PC-9 (cell line): Measurements from ENCODE around the gene MICU2. TPM values are rescaled to one million over a fixed set of nuclear protein-coding genes. Genes with fewer than 3 reads are reported as not detected.

Experiments used
- BruUV-seq: library from RNA; stranded (reverse); fragments of 400-500 nt; replicated peaks from 2 replicates; lab custom pipeline; 2021; lab: Mats Ljungman, UMichigan
- CTCF ChIA-PET: fragments of 300-600 bp; sonication (Branson Sonifier 250); formaldehyde crosslinking; loops from one replicate; lab custom pipeline; 2022; ENCODE audit warnings: antibody characterized with exemption; lab: Charles Lee
- POLR2A ChIA-PET: fragments of 300-600 bp; sonication (Branson Sonifier 250); formaldehyde crosslinking; loops from one replicate; lab custom pipeline; 2022; ENCODE audit warnings: antibody characterized with exemption; ENCODE audit not compliant: unreplicated experiment; lab: Charles Lee
- DNase-seq, 2 experiments: peaks; one replicate each; pipeline versions ENCODE4 v3.0.0 to v3.0.0-alpha.2; 2015 to 2022; ENCODE audit warnings: mixed read lengths in 1 of 2
- H2AFZ ChIP-seq: fragments of 200-600 bp; sonication (generic); 2 replicates; pipeline ENCODE4 v1.8.1; 2017; ENCODE audit warnings: antibody characterized with exemption
- H3F3A ChIP-seq: fragments of 200-600 bp; sonication (generic); 2 replicates; pipeline ENCODE4 v1.8.1; 2017; ENCODE audit warnings: antibody characterized with exemption, mild to moderate bottlenecking, low read depth; ENCODE audit not compliant: insufficient read depth
- H3K27ac ChIP-seq: fragments of 200-600 bp; sonication (generic); 2 replicates; pipeline ENCODE4 v1.6.1; 2016; ENCODE audit warnings: mixed run types
- H3K27me3 ChIP-seq: fragments of 200-600 bp; sonication (generic); 2 replicates; pipeline ENCODE4 v1.6.1; 2016; ENCODE audit warnings: low read depth, mixed run types; ENCODE audit not compliant: insufficient read depth
- H3K36me3 ChIP-seq: fragments of 200-600 bp; sonication (generic); 2 replicates; pipeline ENCODE4 v1.6.1; 2016; ENCODE audit warnings: low read depth, mixed run types
- H3K4me1 ChIP-seq: fragments of 200-600 bp; sonication (generic); replicated peaks from 2 replicates; pipeline ENCODE4 v1.6.1; 2016; ENCODE audit warnings: mixed run types; ENCODE audit not compliant: insufficient read depth
- H3K4me2 ChIP-seq: fragments of 200-600 bp; sonication (generic); 2 replicates; pipeline ENCODE4 v1.6.1; 2017; ENCODE audit warnings: mixed run types
- H3K4me3 ChIP-seq: fragments of 200-600 bp; sonication (generic); 2 replicates; pipeline ENCODE4 v1.6.1; 2016; ENCODE audit warnings: mixed run types
- H3K79me2 ChIP-seq: fragments of 200-600 bp; sonication (generic); 2 replicates; pipeline ENCODE4 v1.6.1; 2017; ENCODE audit warnings: low read depth, mixed run types
- H3K9me2 ChIP-seq: fragments of 200-600 bp; sonication (generic); 2 replicates; pipeline ENCODE4 v1.8.1; 2017; ENCODE audit warnings: mild to moderate bottlenecking; ENCODE audit not compliant: insufficient read depth
- H3K9me3 ChIP-seq: fragments of 200-600 bp; sonication (generic); 2 replicates; pipeline ENCODE4 v1.8.1; 2016; ENCODE audit warnings: low read depth; ENCODE audit not compliant: insufficient read depth
- H4K20me1 ChIP-seq: fragments of 200-600 bp; sonication (generic); 2 replicates; pipeline ENCODE4 v1.8.1; 2017; ENCODE audit not compliant: insufficient read depth
- EZH2 ChIP-seq: fragments of 200-600 bp; sonication (generic); IDR thresholded peaks from 2 replicates; pipeline ENCODE4 v1.8.0; 2017; ENCODE audit warnings: antibody characterized with exemption, low read depth
- intact Hi-C: fragments of 100-400 bp; cut with micrococcal nuclease; formaldehyde crosslinking; loops from one replicate; pipeline ENCODE4 v1.10.0; 2022; ENCODE audit not compliant: unreplicated experiment
- total RNA-seq: library from RNA; stranded (reverse); gene quantifications from 2 replicates; pipeline ENCODE4 v1.2.3, GENCODE V29; 2021
- TF ChIP-seq, protein P1 (sequence below): fragments of 200-600 bp; sonication (generic); conservative IDR thresholded peaks from 2 replicates; pipeline ENCODE4 v1.6.1; 2017; ENCODE audit warnings: mixed run types, antibody characterized with exemption, mild to moderate bottlenecking, moderate library complexity

MICU2 gene
- total RNA-seq, 1 experiment from 2014 or later, result 18.3 TPM

- intact Hi-C loops, result no loop called here
- no peak overlapping the region for H2AFZ ChIP-seq
- no peaks in the 10 kb centered on the region for H3K79me2 ChIP-seq
- H3K9me3 ChIP-seq, result no peaks in the 10 kb centered on the region
- H3K4me3 ChIP-seq, result no peak overlapping the region
- TF ChIP-seq, protein P1, sequence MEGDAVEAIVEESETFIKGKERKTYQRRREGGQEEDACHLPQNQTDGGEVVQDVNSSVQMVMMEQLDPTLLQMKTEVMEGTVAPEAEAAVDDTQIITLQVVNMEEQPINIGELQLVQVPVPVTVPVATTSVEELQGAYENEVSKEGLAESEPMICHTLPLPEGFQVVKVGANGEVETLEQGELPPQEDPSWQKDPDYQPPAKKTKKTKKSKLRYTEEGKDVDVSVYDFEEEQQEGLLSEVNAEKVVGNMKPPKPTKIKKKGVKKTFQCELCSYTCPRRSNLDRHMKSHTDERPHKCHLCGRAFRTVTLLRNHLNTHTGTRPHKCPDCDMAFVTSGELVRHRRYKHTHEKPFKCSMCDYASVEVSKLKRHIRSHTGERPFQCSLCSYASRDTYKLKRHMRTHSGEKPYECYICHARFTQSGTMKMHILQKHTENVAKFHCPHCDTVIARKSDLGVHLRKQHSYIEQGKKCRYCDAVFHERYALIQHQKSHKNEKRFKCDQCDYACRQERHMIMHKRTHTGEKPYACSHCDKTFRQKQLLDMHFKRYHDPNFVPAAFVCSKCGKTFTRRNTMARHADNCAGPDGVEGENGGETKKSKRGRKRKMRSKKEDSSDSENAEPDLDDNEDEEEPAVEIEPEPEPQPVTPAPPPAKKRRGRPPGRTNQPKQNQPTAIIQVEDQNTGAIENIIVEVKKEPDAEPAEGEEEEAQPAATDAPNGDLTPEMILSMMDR, result no peak
- no peak for TF ChIP-seq EZH2
- no TSS peak for BruUV-seq
- DNase-seq, result no peak
- ChIA-PET CTCF (no interaction called here), POLR2A (interaction anchor here (0.6 kb wide), 1 partner anchor 26 kb away, joined by 3 read pairs; no protein-coding TSS in a partner anchor)
- H3K27me3 ChIP-seq, result no peaks in the 10 kb centered on the region
- no peaks in the 10 kb centered on the region for H3K4me1 ChIP-seq
- H3K27ac ChIP-seq, result no peak overlapping the region
- no peaks in the 10 kb centered on the region for H4K20me1 ChIP-seq
- H3K9me2 ChIP-seq, result no peaks in the 10 kb centered on the region
- no peaks in the 10 kb centered on the region for H3K36me3 ChIP-seq
- H3K4me2 ChIP-seq, result no peak overlapping the region
- H3F3A ChIP-seq, result no peaks in the 10 kb centered on the region
Measured at GRCh38 chr13:21534760-21535159, 69.2 kb downstream of the MICU2 start.

GRCh38 chr13:21531455-21531854 is 72.5 kb downstream of the MICU2 start:
- Histone ChIP-seq H3K4me2 (no peak overlapping the region), H3K27ac (no peak overlapping the region), H3K36me3 (no peaks in the 10 kb centered on the region), H2AFZ (no peak overlapping the region), H3F3A (no peaks in the 10 kb centered on the region), H3K79me2 (no peaks in the 10 kb centered on the region), H4K20me1 (no peaks in the 10 kb centered on the region), H3K4me3 (no peak overlapping the region), H3K4me1 (no peaks in the 10 kb centered on the region), H3K9me2 (no peaks in the 10 kb centered on the region), H3K9me3 (no peaks in the 10 kb centered on the region), H3K27me3 (no peaks in the 10 kb centered on the region)
- TF ChIP-seq EZH2, result no peak
- TF ChIP-seq, protein P1, result no peak
- intact Hi-C loops, result no loop called here
- BruUV-seq, result no TSS peak
- no peak for DNase-seq
- ChIA-PET CTCF (no interaction called here), POLR2A (no interaction called here)

DNA sequence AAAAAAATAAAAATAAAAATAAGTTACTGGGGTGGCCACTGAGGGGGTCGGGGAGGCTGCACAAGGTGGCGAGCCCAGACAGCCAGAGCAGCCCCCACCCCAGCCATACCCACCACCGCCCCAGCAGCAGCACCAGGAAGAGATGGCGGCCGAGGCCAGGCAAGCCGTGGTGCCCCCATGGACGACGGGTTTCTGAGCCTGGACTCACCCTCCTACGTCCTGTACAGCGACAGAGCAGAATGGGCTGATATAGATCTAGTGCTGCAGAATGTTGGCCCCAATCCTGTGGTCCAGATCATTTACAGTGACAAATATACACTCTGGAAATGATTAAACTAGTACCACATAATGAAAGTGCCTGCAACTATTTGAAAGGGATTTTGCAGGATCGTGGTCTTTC is 73.3 kb downstream of the MICU2 start:
- Histone ChIP-seq H2AFZ (no peak overlapping the region), H4K20me1 (no peaks in the 10 kb centered on the region), H3K36me3 (no peaks in the 10 kb centered on the region), H3K4me3 (no peak overlapping the region), H3F3A (no peaks in the 10 kb centered on the region), H3K9me3 (no peaks in the 10 kb centered on the region), H3K4me1 (no peaks in the 10 kb centered on the region), H3K79me2 (no peaks in the 10 kb centered on the region), H3K9me2 (no peaks in the 10 kb centered on the region), H3K27me3 (no peaks in the 10 kb centered on the region), H3K4me2 (no peak overlapping the region), H3K27ac (no peak overlapping the region)
- BruUV-seq, result no TSS peak
- TF ChIP-seq, protein P1, result no peak
- no peak for TF ChIP-seq EZH2
- CTCF ChIA-PET, result no interaction called here
- no peak for DNase-seq
- POLR2A ChIA-PET, result no interaction called here
- intact Hi-C loops, result no loop called here
